Raji (cell line): ENCODE measurements around the gene DNAJC25.

Experiments
- POLR2A ChIP-seq: IDR thresholded peaks from 2 replicates; pipeline ENCODE4 v1.6.1; 2011; ENCODE audit warnings: low read depth, low read length, control low read depth; ENCODE audit not compliant: insufficient read depth

The DNAJC25 gene

DNA sequence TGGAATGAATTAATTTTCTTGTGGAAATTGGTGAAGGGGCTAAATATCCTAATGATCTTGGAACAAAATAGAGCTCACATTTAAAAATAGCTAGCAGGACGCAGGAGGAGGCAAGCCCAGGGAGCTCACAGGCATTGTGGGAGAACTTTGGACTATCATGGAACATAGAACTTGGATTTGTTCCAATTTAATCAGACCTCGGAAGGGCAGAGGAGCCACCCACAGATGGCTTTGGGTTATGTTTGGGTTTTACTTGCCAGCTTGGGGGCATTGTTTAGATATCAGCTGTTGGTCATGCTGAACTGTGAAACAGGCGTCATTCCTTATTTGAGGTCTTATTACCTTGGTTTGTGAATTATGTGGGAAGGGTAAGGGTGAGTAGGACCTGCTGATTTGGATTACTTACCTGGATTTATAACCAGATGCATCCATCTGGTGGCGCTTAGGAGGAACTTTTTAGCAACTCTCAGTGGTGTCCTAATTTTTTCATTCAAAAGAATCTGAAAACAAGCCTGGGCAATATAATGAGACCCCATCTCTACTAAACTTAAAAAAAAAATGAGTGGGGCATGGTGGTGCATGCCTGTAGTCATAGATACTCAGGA, 17.6 kb upstream of the DNAJC25 start:
- TF ChIP-seq POLR2A, result no peak

DNA sequence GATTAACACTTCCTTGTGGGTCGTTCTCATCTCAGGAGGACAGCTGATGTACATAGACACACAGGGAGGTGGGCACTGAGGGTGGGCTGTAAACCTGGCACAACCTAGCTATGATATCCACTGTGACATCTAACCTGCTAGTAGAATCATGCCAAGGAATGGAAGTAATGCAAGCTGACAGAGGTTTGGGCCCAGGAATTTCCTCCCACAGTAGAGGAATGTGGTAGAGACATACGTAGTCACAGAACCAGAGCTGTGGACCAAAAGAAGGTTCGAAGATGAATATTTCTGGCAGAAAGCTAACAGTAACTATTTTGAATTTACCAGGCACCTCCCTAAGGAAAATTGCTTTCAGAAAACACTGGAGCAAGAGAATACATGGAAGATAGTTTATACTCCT, 15.2 kb upstream of the DNAJC25 start:
- TF ChIP-seq POLR2A, result no peak

DNA sequence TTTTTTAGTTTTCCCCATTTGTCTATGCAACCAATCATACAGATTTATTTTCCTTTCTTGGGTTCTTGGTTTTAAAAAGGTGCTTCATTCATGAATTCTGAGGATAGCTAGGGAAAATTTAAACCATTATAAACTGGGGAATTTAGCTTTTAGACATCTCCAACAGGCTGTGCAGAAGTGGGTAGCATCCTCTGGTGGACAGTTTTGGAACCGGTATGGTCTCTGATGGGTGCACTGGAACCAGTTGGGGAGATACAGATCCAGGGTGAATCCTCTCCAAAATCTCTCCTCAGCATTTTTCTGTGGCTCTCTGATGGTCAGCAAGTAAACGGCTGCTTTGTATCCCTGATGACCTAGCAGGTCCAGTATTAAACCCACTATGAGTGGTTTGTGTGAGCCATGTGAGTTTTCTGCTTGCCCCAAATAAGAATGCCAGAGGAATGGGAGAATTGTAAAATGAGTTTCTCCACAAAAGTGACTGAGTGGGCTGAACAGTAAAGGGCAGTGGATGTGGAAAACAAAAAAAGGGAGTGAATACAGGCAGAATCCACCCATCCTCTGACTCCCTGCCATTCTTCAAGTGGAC, 9.1 kb upstream of the DNAJC25 start:
- TF ChIP-seq POLR2A, result no peak

DNA sequence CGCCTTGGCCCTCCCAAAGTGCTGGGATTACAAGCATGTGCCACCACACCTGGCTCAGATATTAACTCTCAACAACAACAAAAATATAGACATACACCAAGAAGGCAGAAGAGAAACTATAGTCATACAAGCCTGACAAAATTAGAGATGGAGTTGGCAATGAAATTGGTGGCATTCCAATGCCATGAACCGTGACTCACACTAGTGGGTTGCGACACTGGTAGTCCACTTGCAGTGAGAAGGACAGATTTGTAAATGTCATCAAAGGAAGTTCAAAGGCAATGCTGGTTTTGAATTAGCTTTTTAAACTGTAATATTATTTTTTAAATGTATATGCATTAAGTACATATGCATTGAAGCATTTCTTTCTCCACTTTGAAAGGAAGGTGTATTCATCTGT, 8.5 kb upstream of the DNAJC25 start:
- no peak for TF ChIP-seq POLR2A

DNA sequence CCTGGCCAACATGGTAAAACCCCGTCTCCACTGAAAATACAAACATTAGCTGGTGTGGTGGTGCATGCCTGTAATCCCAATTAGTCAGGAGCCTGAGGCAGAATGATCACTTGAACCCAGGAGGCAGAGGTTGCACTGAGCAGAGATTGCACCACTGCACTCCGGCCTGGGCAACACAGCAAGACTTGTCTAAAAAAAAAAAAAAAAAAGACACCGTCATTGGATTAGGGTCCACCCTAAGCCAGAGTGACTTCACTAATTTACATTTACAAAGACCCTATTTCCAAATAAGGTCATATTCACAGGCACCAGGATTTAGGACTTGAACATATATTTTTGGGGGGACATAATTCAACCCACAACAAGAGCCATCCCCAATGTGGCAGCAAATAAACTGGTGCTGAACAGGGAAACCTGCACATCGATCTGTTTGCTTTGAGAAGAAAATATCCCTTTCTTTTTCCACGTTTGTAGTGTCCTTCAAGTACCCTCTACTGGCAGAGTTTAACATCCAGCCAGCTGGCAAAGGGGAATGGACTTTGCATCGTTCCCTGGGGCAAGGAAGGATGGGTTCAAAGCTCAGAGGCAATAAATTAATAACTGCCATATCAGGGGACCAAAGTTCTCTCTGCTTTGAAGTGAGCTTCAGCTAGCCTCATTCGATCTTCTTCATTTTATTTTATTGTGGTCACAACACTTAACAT, 3.7 kb upstream of the DNAJC25 start:
- TF ChIP-seq POLR2A, result no peak

DNA sequence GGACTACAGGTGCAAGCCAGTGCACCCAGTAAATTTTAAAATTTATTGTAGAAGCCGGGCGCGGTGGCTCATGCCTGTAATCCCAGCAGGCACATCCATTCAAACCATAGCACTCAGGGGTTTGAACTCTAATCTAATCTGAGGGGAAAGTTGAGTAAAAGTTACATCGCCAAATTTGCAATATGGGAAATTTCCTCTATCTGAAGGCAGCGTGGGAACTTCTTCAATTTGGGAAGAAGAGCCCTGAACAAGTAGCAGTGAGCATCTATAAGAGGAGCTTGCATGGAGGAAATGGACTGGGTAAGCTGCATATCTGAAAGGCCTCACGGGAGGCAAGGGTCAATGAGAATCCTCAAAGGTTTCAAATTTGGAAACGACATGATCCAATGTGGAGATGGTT, 2.7 kb upstream of the DNAJC25 start:
- TF ChIP-seq POLR2A, result no peak

DNA sequence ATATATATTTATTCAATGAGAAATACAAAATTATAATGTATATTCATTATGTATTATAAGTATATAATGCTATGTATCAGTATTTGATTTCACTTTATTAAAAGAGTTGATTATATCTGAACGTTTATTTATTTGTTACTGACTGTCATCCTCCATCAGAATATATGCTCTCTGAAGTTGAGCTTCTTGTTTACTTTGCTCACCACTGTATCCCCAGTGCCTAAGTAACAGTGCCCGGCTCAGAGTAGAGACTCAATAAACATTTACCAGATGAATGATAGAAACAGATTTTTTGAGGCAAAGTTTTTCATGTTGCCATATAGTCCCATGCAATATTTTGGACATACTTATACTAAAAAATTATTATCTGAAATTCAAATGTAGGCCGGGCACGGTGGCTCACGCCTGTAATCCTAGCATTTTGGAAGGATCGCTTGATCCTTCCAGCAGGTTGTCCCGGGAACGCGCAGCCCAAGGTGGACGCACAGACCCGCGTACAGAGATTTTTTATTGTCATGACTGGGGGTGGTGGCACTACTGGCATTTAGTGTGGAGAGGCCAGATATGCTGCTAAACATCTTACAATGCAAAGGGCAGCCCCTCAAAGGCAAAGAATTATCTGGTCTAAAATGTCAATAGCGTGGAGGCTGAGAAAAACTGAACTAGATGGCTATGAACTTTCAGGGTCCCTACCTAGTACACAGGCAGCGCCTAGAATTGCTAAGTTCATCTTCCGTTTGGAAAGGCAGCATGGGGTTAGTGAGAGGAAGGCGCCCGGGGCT, 761 bp upstream of the DNAJC25 start:
- no peak for TF ChIP-seq POLR2A

DNA sequence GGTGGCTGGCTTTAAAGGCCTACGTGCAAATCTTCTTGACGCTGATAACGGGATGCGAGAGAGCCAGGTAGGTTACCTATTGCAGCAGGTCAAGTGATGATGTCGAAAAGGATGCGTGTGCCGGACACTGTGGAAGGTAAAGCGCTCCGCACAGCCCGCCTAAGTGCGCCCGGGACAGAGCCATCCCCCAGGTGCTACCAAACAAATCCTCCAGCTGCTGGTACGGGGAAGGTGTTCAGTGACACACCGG, 245 bp upstream of the DNAJC25 start:
- TF ChIP-seq POLR2A, result no peak

DNA sequence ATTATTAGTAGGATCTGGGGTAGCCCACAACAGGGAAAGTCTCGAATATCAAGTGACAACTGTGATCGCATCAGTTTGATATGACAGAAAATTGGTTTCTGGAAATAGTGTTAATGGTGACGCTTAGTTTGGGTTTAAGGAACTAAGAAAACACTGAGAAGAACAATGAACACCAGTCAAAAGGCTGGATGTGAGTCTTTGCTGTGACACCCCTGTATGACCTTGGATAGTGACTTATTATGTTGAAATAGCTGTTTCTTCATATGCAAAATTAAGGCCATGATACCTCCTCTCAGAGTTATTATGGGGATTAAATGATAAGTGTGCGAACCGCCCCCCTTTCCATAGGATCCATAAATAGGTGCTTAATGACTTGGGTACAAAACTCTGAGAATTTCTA, 926 bp downstream of the DNAJC25 start:
- no peak for TF ChIP-seq POLR2A

DNA sequence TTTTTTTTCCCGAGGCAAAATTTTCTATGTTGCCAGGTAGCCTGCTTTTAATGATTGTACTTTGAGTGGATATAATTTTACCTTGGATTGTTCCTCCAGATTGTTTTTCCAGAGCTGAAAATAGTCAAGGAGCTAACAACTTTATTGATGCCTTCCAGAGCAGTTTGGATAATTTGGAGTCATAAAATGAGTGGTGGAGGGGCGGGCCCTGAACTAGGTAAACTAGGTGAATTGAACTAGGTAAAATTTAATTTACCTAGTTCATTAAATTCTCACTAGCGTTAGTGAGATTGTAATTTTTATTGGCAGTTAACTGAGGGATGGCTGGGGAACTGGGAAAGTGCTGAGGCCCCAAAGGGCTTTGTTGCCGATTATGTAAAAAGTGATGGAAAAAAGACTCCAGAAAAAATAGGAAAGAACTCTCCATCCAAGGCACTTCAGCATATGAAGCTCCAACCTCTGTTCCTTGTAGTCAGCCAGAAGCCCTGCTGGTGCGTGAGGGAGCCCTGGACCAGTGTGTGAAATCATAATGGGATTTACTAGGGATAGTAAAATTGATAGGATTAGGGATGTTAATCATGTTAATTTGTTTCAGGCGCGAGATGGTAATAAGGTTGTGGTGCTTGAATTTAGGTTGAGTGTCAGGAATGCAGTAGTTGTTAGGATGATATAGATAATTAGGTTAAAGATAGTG, 1.7 kb downstream of the DNAJC25 start:
- no peak for TF ChIP-seq POLR2A

DNA sequence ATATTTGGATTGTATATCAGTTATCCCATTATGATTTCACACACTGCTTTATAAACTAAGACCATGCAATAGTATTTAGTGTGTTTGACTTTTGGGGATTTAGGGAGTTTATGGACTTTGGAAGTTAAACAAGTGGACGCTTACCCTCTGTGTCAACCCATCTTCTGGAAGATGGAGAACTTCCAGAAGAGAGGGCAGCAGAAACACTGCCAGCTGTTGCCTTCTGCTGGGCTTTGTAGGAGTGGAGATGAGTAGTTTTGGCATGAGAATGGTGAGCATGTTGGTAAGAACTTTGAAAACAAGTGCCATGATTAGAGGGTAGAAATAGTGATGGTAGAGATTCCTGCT, 2.2 kb downstream of the DNAJC25 start:
- no peak for TF ChIP-seq POLR2A

DNA sequence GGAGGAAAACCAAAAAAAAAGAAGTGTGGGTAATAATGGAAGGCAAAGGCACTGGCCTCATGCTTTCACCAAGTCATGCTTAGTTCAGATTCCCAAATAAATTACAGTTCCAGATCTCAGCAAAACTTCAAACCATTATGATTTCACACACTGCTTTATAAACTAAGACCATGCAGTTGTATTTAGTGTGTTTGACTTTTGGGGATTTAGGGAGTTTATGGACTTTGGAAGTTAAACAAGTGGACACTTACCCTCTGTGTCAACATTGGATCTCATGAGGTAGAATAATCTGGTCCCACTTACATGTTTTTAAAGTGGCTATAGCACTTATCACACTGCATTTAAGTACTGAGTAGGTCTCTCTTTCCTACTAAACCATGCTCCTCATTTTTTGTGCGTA, 3.7 kb downstream of the DNAJC25 start:
- no peak for TF ChIP-seq POLR2A

DNA sequence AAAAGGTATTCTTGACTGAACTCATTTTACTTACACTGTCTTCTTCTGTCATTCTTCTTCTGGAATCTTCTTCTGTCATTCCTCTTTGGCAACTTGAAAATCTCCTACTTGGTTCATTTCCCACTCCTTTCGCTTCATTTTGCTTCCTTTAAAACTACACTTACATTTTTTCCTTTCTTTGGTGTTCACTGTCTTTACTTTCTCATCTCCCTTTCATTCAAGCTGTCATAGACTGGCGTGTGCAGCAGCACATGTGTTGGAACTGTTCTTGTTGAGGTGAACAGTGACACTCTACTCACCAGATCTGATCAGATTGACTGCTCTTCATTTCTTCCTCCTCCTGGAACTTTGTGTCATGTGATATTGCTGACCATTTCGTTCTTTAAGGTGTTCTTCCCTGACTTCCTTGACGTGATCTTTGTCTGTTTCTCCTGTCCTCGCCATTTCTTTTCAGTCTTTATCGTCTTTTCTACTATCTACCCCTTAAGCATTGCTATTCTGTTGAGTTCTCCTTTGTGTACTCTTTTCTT, 6.4 kb downstream of the DNAJC25 start:
- TF ChIP-seq POLR2A, result no peak

DNA sequence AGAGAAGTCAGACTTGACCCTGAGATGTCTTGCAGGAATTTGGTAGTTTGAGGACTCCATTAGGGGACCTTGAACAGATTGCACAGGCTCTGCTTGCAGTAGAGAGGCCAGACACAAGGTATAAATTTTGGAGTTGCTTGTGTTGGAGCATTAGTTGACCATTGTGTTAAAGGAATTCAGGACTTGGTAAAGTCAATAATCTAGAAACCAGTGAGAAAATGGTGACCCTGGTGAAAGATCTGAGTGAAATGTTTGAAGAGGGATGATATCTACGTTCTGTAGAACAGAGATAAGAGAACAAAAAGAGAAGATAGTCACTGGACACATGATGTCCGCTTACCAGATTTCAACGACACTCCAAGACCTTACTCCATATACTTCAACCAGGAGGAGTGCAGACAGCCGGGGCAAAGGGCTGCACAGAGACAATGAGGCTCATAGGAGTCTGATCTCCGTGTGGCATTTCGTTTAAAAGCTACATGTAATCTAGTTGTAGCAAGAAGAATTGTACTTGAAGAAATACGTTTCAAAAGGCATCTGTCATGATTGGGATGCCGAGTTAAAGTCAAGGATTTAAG, 13.2 kb downstream of the DNAJC25 start:
- TF ChIP-seq POLR2A, result no peak

DNA sequence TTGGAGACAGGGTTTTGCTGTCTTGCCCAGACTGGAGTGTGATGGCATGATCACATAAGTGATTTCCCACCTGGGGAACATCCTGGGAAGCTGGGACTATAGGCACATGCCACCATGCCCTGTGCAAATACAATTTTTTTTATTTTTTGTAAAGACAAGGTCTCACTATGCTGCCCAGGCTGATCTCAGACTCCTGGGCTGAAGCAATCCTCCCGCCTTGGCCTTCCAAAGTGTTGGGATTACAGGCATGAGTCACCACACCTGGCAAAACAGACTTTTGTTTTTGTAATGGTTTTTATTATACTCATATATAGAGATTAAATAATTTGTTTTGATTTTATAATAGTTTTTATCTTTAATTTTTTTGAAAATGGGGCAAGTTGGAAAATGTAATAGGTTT, 14.7 kb downstream of the DNAJC25 start:
- no peak for TF ChIP-seq POLR2A
